Adrenal gland (tissue), 5 donors: ENCODE data around the gene OR52B2.

ENCODE experiments used
- POLR2A ChIP-seq, 2 donors: fragments of 450-650 bp; IDR thresholded peaks; one replicate each; pipeline ENCODE4 v1.6.1; 2017; ENCODE audit warnings: antibody characterized with exemption in 2 of 2, mild to moderate bottlenecking in 2 of 2, moderate library complexity in 1 of 2
- TF ChIP-seq, protein P1 (sequence below), 6 experiments: fragments of 450-650 bp in 4 of 6; fragments of 200-600 bp in 2 of 6; sonication (generic) in 1 of 6; IDR thresholded peaks; 1 replicate in 5 of 6; 2 replicates in 1 of 6; pipeline versions ENCODE4 v1.5.1 to v1.8.0; 2016 to 2021; ENCODE audit warnings: antibody characterized with exemption in 6 of 6, mild to moderate bottlenecking in 2 of 6, moderate library complexity in 1 of 6
- donor health status: DM: no; HTN: no; CAD: no.

DNA sequence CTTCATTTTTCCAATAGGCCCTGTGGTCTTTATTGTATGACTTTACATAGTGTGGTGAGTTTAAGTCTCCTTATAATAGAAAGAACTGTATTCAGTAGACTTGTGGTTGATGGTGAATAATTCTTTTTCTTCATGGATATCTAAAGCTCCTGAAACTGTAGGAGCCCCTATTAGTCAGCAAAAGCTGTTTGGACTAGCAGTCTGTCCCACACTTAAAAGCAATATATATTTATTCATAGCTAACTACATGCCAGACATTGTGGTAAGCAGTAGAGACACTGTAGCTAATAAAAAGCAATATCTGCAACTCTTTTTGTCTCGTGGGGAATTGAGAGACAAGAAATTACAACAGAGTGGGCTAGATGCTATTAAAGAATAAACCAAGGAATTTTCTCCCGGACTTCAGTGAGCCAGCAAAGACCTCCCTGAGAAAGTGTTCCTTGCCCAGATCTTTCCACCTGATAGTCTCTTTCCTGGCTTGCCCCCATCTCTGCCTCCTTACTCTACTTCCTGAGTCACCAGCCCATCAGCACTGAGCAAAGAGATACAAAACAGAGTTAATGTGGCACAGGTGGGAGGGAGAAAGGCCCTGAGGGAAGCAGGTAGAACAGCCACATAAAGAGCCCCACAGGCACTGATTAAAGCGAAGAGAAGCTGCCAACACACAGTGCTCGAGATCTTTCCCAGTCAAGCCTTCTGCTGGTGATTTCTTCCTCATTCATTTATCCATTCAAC is 27.5 kb upstream of the OR52B2 start:
- TF ChIP-seq, protein P1, sequence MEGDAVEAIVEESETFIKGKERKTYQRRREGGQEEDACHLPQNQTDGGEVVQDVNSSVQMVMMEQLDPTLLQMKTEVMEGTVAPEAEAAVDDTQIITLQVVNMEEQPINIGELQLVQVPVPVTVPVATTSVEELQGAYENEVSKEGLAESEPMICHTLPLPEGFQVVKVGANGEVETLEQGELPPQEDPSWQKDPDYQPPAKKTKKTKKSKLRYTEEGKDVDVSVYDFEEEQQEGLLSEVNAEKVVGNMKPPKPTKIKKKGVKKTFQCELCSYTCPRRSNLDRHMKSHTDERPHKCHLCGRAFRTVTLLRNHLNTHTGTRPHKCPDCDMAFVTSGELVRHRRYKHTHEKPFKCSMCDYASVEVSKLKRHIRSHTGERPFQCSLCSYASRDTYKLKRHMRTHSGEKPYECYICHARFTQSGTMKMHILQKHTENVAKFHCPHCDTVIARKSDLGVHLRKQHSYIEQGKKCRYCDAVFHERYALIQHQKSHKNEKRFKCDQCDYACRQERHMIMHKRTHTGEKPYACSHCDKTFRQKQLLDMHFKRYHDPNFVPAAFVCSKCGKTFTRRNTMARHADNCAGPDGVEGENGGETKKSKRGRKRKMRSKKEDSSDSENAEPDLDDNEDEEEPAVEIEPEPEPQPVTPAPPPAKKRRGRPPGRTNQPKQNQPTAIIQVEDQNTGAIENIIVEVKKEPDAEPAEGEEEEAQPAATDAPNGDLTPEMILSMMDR (IDR thresholded peaks at IDR 0.05) = no peak
- TF ChIP-seq POLR2A (IDR thresholded peaks at IDR 0.05) = no peak
